GM19467 (cell line): ENCODE data around the gene ZBTB5.
A peak's percentile ranks its signal among the peaks of the same experiment; 100 is the strongest.
"Not testable (repeated sequence)": the region's sequence is repeated elsewhere in the genome, so short reads cannot be mapped to it uniquely, and the experiment has no call there.

Experiments
- ATAC-seq: cut with Tn5 transposase; IDR thresholded peaks from one replicate; pipeline ENCODE4 v1.9.1; 2021; ENCODE audit warnings: mild to moderate bottlenecking, moderate library complexity; ENCODE audit not compliant: unreplicated experiment

Gene ZBTB5

GRCh38 chr9:37426431-37426830 lies 38.8 kb downstream of the ZBTB5 start:
- not testable (repeated sequence) for ATAC-seq

GRCh38 chr9:37425298-37425752 lies 39.9 kb downstream of the ZBTB5 start:
- ATAC-seq, result no peak

GRCh38 chr9:37424686-37425297 lies 40.5 kb downstream of the ZBTB5 start:
- no peak for ATAC-seq

- no peak for ATAC-seq
These were observed 41.0 kb downstream of the ZBTB5 start for GRCh38 chr9:37424204-37424685.

- ATAC-seq, result no peak
These were observed 41.7 kb downstream of the ZBTB5 start for GRCh38 chr9:37423508-37423907.

- peak; percentile 87 for ATAC-seq
These were observed 42.8 kb downstream of the ZBTB5 start, which contains the start of gene GRHPR for GRCh38 chr9:37422289-37423104. Gene GRHPR, plus strand, starts transcription at chr9:37422696. Its CDS starts 55 bp downstream, at chr9:37422751.

- no peak for ATAC-seq
These were observed 43.3 kb downstream of the ZBTB5 start for GRCh38 chr9:37421914-37422288.

GRCh38 chr9:37420271-37421215 lies 44.7 kb downstream of the ZBTB5 start:
- ATAC-seq, result no peak

- ATAC-seq, result no peak
These were observed 46.0 kb downstream of the ZBTB5 start for GRCh38 chr9:37419204-37419603.

GRCh38 chr9:37417857-37418618 lies 47.2 kb downstream of the ZBTB5 start:
- no peak for ATAC-seq

GRCh38 chr9:37417252-37417803 lies 47.9 kb downstream of the ZBTB5 start:
- no peak for ATAC-seq

- no peak for ATAC-seq
These were observed 50.1 kb downstream of the ZBTB5 start for GRCh38 chr9:37415011-37415719.

- no peak for ATAC-seq
These were observed 50.7 kb downstream of the ZBTB5 start for GRCh38 chr9:37414503-37414943.

- ATAC-seq, result no peak
These were observed 51.9 kb downstream of the ZBTB5 start for GRCh38 chr9:37413311-37413710.

- no peak for ATAC-seq
These were observed 52.7 kb downstream of the ZBTB5 start for GRCh38 chr9:37412431-37413151.

GRCh38 chr9:37410969-37411785 lies 54.1 kb downstream of the ZBTB5 start:
- ATAC-seq, result no peak

GRCh38 chr9:37410354-37410861 lies 54.8 kb downstream of the ZBTB5 start:
- no peak for ATAC-seq
